Parathyroid adenoma (tissue), 2 donors: Measurements from ENCODE around the gene SMIM43.
"Not testable (repeated sequence)": the region's sequence is repeated elsewhere in the genome, so short reads cannot be mapped to it uniquely, and the experiment has no call there.

Experiments used
- H2AFZ ChIP-seq: fragments of 300-600 bp; sonication (generic); one replicate; pipeline ENCODE4 v1.7.0; 2017; ENCODE audit warnings: antibody characterized with exemption, mild to moderate bottlenecking
- H3K27ac ChIP-seq: fragments of 300-600 bp; sonication (generic); one replicate; pipeline ENCODE4 v1.7.0; 2017
- H3K27me3 ChIP-seq: fragments of 300-600 bp; sonication (generic); one replicate; pipeline ENCODE4 v1.7.0; 2017; ENCODE audit warnings: low read length; ENCODE audit not compliant: control insufficient read depth, insufficient read depth
- H3K36me3 ChIP-seq: fragments of 300-600 bp; sonication (generic); one replicate; pipeline ENCODE4 v1.7.0; 2017; ENCODE audit warnings: low read length; ENCODE audit not compliant: control insufficient read depth, insufficient read depth
- H3K4me1 ChIP-seq: fragments of 300-600 bp; sonication (generic); one replicate; pipeline ENCODE4 v1.7.0; 2017; ENCODE audit warnings: control low read depth
- H3K4me2 ChIP-seq: fragments of 300-600 bp; sonication (generic); one replicate; pipeline ENCODE4 v1.7.0; 2017; ENCODE audit warnings: low read length
- H3K4me3 ChIP-seq: fragments of 300-600 bp; sonication (generic); one replicate; pipeline ENCODE4 v1.7.0; 2017; ENCODE audit warnings: low read depth, low read length
- H3K79me2 ChIP-seq: fragments of 300-600 bp; sonication (generic); one replicate; pipeline ENCODE4 v1.7.0; 2017; ENCODE audit warnings: control low read depth
- H3K9ac ChIP-seq: fragments of 300-600 bp; sonication (generic); one replicate; pipeline ENCODE4 v1.7.0; 2017; ENCODE audit warnings: mild to moderate bottlenecking
- H3K9me3 ChIP-seq: fragments of 300-600 bp; sonication (generic); one replicate; pipeline ENCODE4 v1.7.0; 2017; ENCODE audit warnings: low read length; ENCODE audit not compliant: control insufficient read depth
- TF ChIP-seq, protein P1 (sequence below): fragments of 300-600 bp; sonication (generic); IDR thresholded peaks from one replicate; pipeline ENCODE4 v1.7.0; 2017; ENCODE audit warnings: antibody characterized with exemption, mild to moderate bottlenecking
- donor health status: primary hyperparathyroidism.

Gene SMIM43

DNA sequence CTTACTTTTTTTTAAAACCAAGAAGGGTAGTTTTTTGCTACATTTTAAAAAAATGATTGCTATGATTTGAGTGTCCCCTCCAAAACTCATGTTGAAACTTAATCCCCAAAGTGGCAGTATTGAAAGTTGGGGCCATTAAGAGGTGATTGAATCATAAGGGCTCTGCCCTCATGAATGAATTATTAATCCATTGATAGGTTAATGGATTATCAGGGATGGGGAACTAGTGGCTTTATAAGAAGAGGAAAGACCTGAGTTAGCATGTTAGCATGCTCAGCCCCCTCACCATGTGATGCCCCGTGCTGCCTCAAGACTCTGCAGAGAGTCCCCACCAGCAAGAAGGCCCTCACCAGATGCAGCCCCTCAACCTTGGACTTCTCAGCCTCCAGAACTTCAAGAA lies 31.0 kb downstream of the SMIM43 start:
- H3K4me3 ChIP-seq: no peak overlapping the region
- H3K4me2 ChIP-seq: no peak overlapping the region
- H3K9me3 ChIP-seq: no peaks in the 10 kb centered on the region
- no peaks in the 10 kb centered on the region for H3K79me2 ChIP-seq
- H3K4me1 ChIP-seq: no peaks in the 10 kb centered on the region
- no peaks in the 10 kb centered on the region for H3K36me3 ChIP-seq
- TF ChIP-seq, protein P1, sequence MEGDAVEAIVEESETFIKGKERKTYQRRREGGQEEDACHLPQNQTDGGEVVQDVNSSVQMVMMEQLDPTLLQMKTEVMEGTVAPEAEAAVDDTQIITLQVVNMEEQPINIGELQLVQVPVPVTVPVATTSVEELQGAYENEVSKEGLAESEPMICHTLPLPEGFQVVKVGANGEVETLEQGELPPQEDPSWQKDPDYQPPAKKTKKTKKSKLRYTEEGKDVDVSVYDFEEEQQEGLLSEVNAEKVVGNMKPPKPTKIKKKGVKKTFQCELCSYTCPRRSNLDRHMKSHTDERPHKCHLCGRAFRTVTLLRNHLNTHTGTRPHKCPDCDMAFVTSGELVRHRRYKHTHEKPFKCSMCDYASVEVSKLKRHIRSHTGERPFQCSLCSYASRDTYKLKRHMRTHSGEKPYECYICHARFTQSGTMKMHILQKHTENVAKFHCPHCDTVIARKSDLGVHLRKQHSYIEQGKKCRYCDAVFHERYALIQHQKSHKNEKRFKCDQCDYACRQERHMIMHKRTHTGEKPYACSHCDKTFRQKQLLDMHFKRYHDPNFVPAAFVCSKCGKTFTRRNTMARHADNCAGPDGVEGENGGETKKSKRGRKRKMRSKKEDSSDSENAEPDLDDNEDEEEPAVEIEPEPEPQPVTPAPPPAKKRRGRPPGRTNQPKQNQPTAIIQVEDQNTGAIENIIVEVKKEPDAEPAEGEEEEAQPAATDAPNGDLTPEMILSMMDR: no peak
- H3K27me3 ChIP-seq: no peaks in the 10 kb centered on the region
- no peak overlapping the region for H2AFZ ChIP-seq
- H3K9ac ChIP-seq: no peak overlapping the region
- no peak overlapping the region for H3K27ac ChIP-seq

DNA sequence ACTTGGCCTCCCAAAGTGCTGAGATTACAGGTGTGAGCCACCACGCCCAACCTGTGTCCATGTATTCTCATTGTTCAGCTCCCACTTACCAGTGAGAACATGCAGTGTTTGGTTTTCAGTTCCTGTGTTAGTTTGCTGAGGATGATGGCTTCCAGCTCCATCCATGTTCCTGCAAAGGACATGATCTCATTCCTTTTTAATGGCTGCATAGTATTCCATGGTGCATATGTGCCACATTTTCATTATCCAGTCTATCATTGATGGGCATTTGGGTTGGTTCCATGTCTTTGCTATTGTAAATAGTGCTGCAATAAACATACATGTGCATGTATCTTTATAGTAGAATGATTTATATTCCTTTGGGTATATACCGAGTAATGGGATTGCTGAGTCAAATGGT lies 35.2 kb downstream of the SMIM43 start:
- H3K9me3 ChIP-seq, H3K27ac ChIP-seq, H3K4me3 ChIP-seq, H3K79me2 ChIP-seq, H3K4me1 ChIP-seq, H3K9ac ChIP-seq, H3K27me3 ChIP-seq, H3K4me2 ChIP-seq, H2AFZ ChIP-seq, H3K36me3 ChIP-seq: not testable (repeated sequence)

DNA sequence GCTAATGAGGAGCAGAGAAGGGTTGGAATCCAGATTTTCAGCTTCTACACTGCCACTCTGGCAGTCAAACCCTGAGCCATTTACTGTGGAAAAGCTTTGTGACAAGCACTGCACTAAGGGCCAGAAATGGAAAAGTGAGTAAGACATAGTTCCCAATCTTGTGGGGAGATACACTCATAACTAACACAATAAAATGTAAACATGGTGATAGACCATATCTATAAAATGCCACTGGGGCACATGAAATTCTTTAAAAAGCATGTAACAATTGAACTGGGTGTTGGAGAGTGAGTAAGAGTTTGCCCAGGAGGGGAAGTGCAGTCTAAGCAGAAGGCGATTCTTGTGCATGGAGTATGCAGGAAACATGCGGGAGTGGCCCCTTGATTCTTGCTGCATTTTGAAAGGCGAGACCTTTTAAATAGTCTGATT lies 36.2 kb downstream of the SMIM43 start:
- no peaks in the 10 kb centered on the region for H3K36me3 ChIP-seq
- no peak overlapping the region for H2AFZ ChIP-seq
- H3K4me1 ChIP-seq: no peaks in the 10 kb centered on the region
- H3K4me3 ChIP-seq: no peak overlapping the region
- no peak overlapping the region for H3K27ac ChIP-seq
- no peak overlapping the region for H3K4me2 ChIP-seq
- H3K79me2 ChIP-seq: no peaks in the 10 kb centered on the region
- TF ChIP-seq, protein P1: no peak
- no peaks in the 10 kb centered on the region for H3K27me3 ChIP-seq
- no peaks in the 10 kb centered on the region for H3K9me3 ChIP-seq
- H3K9ac ChIP-seq: no peak overlapping the region

DNA sequence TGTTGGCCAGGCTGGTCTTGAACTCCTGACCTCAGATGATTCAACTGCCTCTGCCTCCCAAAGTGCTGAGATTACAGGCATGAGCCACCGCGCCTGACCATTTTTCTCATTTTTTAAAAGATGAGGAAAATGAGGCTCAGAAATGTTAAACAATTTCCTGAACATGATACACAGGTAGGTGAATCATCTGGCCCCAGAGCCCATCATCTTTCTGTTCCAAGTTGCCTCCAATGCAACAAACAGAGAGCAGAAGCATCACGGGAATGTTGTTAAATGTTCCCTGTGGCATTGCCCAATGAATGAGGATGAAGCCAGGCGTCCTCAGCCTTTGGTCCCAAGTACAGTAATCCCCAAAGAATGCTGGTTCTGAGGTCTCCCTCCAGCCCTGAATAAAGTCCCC lies 36.9 kb downstream of the SMIM43 start:
- Histone ChIP-seq H3K9ac (no peak overlapping the region), H3K4me3 (no peak overlapping the region), H3K27me3 (no peaks in the 10 kb centered on the region), H3K36me3 (no peaks in the 10 kb centered on the region), H3K4me2 (no peak overlapping the region), H2AFZ (no peak overlapping the region), H3K9me3 (no peaks in the 10 kb centered on the region), H3K27ac (no peak overlapping the region), H3K79me2 (no peaks in the 10 kb centered on the region), H3K4me1 (no peaks in the 10 kb centered on the region)
- TF ChIP-seq, protein P1: no peak

DNA sequence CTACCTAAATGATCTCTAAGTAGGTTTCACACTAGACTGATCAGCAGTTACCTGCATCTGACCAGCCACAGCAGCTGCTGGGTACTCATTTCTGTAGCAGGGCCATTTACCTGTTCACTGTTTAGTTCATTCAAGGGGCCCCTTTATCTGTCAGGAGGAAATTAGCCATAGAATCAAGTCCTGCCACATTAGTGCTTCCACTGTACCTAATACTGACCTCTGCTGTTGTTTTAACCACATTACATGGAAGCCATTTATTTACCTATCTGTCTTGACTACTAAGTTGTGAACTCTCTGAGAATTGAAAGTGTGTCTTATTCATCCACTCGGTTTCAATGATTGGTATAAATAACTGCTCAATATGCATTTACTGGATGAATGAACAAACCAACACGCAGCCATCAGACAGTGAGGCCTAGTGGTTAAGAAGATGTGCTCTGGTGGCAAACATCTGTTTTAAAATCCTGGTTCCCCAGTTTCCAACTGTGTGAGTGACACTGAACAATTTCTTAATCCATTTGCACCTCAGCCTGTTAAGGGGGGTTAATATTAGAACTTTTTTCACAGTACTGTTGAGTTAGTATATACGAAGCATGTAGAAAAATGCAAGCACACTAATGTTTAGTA lies 38.2 kb downstream of the SMIM43 start:
- Histone ChIP-seq H3K9me3 (no peaks in the 10 kb centered on the region), H3K79me2 (no peaks in the 10 kb centered on the region), H3K27me3 (no peaks in the 10 kb centered on the region), H2AFZ (peak overlapping the region; percentile 5), H3K9ac (no peak overlapping the region), H3K4me1 (no peaks in the 10 kb centered on the region), H3K36me3 (no peaks in the 10 kb centered on the region), H3K4me2 (no peak overlapping the region), H3K4me3 (no peak overlapping the region), H3K27ac (no peak overlapping the region)
- TF ChIP-seq, protein P1: peak; percentile 43
